H54 (cell line): ENCODE data around the gene SCART1.
"Not testable (repeated sequence)": the region's sequence is repeated elsewhere in the genome, so short reads cannot be mapped to it uniquely, and the experiment has no call there.

Experiments used
- DNase-seq: peaks from one replicate; pipeline ENCODE4 v3.0.0; 2011; ENCODE audit warnings: low spot score, mixed read lengths; ENCODE audit not compliant: insufficient read length
- FAIRE-seq: peaks from 3 replicates; lab custom pipeline; 2011; peaks lifted over from hg19 to GRCh38; lab: Jason Lieb, UNC
- POLR2A ChIP-seq: IDR thresholded peaks from 2 replicates; pipeline ENCODE4 v1.6.1; 2011; ENCODE audit warnings: low read depth, mild to moderate bottlenecking, low read length

The SCART1 gene

GRCh38 chr10:133466683-133467275 lies 13.0 kb downstream of the SCART1 start:
- FAIRE-seq: no peak
- no peak for TF ChIP-seq POLR2A
- DNase-seq: no peak

GRCh38 chr10:133467286-133467911 lies 13.7 kb downstream of the SCART1 start:
- FAIRE-seq: no peak
- TF ChIP-seq POLR2A: no peak
- no peak for DNase-seq

- not testable (repeated sequence) for FAIRE-seq, DNase-seq
These were observed 15.5 kb downstream of the SCART1 start for GRCh38 chr10:133469205-133469604.

- DNase-seq: no peak
- no peak for TF ChIP-seq POLR2A
- FAIRE-seq: no peak
These were observed 17.8 kb downstream of the SCART1 start for GRCh38 chr10:133471300-133472109.

GRCh38 chr10:133473270-133473669 lies 19.5 kb downstream of the SCART1 start:
- no peak for TF ChIP-seq POLR2A
- DNase-seq: no peak
- FAIRE-seq: no peak

GRCh38 chr10:133474027-133474426 lies 20.3 kb downstream of the SCART1 start:
- FAIRE-seq: no peak
- no peak for TF ChIP-seq POLR2A

GRCh38 chr10:133474665-133475424 lies 21.1 kb downstream of the SCART1 start:
- FAIRE-seq (no peak), DNase-seq (no peak)
- no peak for TF ChIP-seq POLR2A

More at GRCh38 chr10:133474027-133474426, 20.3 kb downstream of the SCART1 start:
- DNase-seq: no peak

GRCh38 chr10:133475425-133475734 lies 21.6 kb downstream of the SCART1 start:
- TF ChIP-seq POLR2A: no peak
- DNase-seq: no peak
- FAIRE-seq: no peak

GRCh38 chr10:133475821-133476640 lies 22.3 kb downstream of the SCART1 start:
- DNase-seq (no peak), FAIRE-seq (no peak)
- no peak for TF ChIP-seq POLR2A

- TF ChIP-seq POLR2A: no peak
- FAIRE-seq (no peak), DNase-seq (no peak)
These were observed 22.9 kb downstream of the SCART1 start for GRCh38 chr10:133476641-133476990.

GRCh38 chr10:133481086-133481643 lies 27.4 kb downstream of the SCART1 start:
- no peak for FAIRE-seq
- TF ChIP-seq POLR2A: no peak
- no peak for DNase-seq

GRCh38 chr10:133481657-133482056 lies 27.9 kb downstream of the SCART1 start:
- no peak for DNase-seq
- no peak for FAIRE-seq
- TF ChIP-seq POLR2A: no peak

- no peak for DNase-seq
- FAIRE-seq: no peak
- no peak for TF ChIP-seq POLR2A
These were observed 31.1 kb downstream of the SCART1 start for GRCh38 chr10:133484818-133485217.
